ENCODE data around the gene UPK1B.
"Not testable (repeated sequence)": the region's sequence is repeated elsewhere in the genome, so short reads cannot be mapped to it uniquely, and the experiment has no call there.

Gene UPK1B

GRCh38 chr3:119139360-119139759, 34.0 kb upstream of the UPK1B start:
- not testable (repeated sequence) for H3K9ac ChIP-seq (ENCODE audit: low read length); H3K27ac ChIP-seq (ENCODE audit: low read length); H2AFZ ChIP-seq (ENCODE audit: low read length); H3K27me3 ChIP-seq (replicated peaks; ENCODE audit: insufficient read depth, low read length); H3K9me2 ChIP-seq (replicated peaks; ENCODE audit: insufficient read depth, low read length); H3K4me1 ChIP-seq (ENCODE audit: low read length); H3K9me3 ChIP-seq (replicated peaks; ENCODE audit: insufficient read depth, low read length); DNase-seq; H4K20me1 ChIP-seq (ENCODE audit: insufficient read depth, low read length); H3K4me3 ChIP-seq (ENCODE audit: low read length); H3K79me2 ChIP-seq (ENCODE audit: low read length); H3F3A ChIP-seq (ENCODE audit: insufficient read depth, low read length); H3K4me2 ChIP-seq (ENCODE audit: low read depth, low read length); H3K36me3 ChIP-seq (replicated peaks; ENCODE audit: insufficient read depth, low read length)

GRCh38 chr3:119140466-119140865, 32.9 kb upstream of the UPK1B start:
- Histone ChIP-seq H3K79me2 (ENCODE audit: low read length) (no peaks in the 10 kb centered on the region), H3K36me3 (replicated peaks; ENCODE audit: insufficient read depth, low read length) (no peaks in the 10 kb centered on the region)

GRCh38 chr3:119145128-119145499, 28.3 kb upstream of the UPK1B start:
- Histone ChIP-seq H3K9me3 (replicated peaks; ENCODE audit: insufficient read depth, low read length) (no peaks in the 10 kb centered on the region), H3K9me2 (replicated peaks; ENCODE audit: insufficient read depth, low read length) (no peaks in the 10 kb centered on the region), H3K27ac (ENCODE audit: low read length) (no peak overlapping the region), H3K4me1 (ENCODE audit: low read length) (no peaks in the 10 kb centered on the region), H3K79me2 (ENCODE audit: low read length) (no peaks in the 10 kb centered on the region), H3K36me3 (replicated peaks; ENCODE audit: insufficient read depth, low read length) (no peaks in the 10 kb centered on the region), H3K4me2 (ENCODE audit: low read depth, low read length) (no peak overlapping the region), H3F3A (ENCODE audit: insufficient read depth, low read length) (no peaks in the 10 kb centered on the region), H3K4me3 (ENCODE audit: low read length) (no peak overlapping the region), H3K27me3 (replicated peaks; ENCODE audit: insufficient read depth, low read length) (no peaks in the 10 kb centered on the region), H2AFZ (ENCODE audit: low read length) (no peak overlapping the region), H3K9ac (ENCODE audit: low read length) (no peak overlapping the region), H4K20me1 (ENCODE audit: insufficient read depth, low read length) (no peaks in the 10 kb centered on the region)
- no peak for DNase-seq
- TF ChIP-seq EZH2 (optimal IDR thresholded peaks at IDR 0.05; ENCODE audit: low read depth, low read length) (no peak), CTCF (IDR thresholded peaks at IDR 0.05; ENCODE audit: low read length) (no peak), EZH2phosphoT487 (IDR thresholded peaks at IDR 0.05; ENCODE audit: low read length) (no peak)

More at GRCh38 chr3:119140466-119140865, 32.9 kb upstream of the UPK1B start:
- Histone ChIP-seq H3K27ac (ENCODE audit: low read length) (no peak overlapping the region), H3K9me2 (replicated peaks; ENCODE audit: insufficient read depth, low read length) (no peaks in the 10 kb centered on the region), H3K9ac (ENCODE audit: low read length) (no peak overlapping the region), H3K4me1 (ENCODE audit: low read length) (no peaks in the 10 kb centered on the region), H2AFZ (ENCODE audit: low read length) (no peak overlapping the region), H3F3A (ENCODE audit: insufficient read depth, low read length) (no peaks in the 10 kb centered on the region), H3K27me3 (replicated peaks; ENCODE audit: insufficient read depth, low read length) (no peaks in the 10 kb centered on the region), H4K20me1 (ENCODE audit: insufficient read depth, low read length) (no peaks in the 10 kb centered on the region), H3K4me3 (ENCODE audit: low read length) (no peak overlapping the region), H3K9me3 (replicated peaks; ENCODE audit: insufficient read depth, low read length) (no peaks in the 10 kb centered on the region), H3K4me2 (ENCODE audit: low read depth, low read length) (no peak overlapping the region)
- DNase-seq: no peak
- TF ChIP-seq EZH2 (optimal IDR thresholded peaks at IDR 0.05; ENCODE audit: low read depth, low read length) (no peak), EZH2phosphoT487 (IDR thresholded peaks at IDR 0.05; ENCODE audit: low read length) (no peak), CTCF (IDR thresholded peaks at IDR 0.05; ENCODE audit: low read length) (no peak)

- Histone ChIP-seq H3K4me1 (ENCODE audit: low read length) (no peaks in the 10 kb centered on the region), H3K27ac (ENCODE audit: low read length) (no peak within 1 kb of the TSS), H3K4me2 (ENCODE audit: low read depth, low read length) (no peak within 1 kb of the TSS), H3F3A (ENCODE audit: insufficient read depth, low read length) (no peaks in the 10 kb centered on the region), H3K9me3 (replicated peaks; ENCODE audit: insufficient read depth, low read length) (no peaks in the 10 kb centered on the region), H3K9ac (ENCODE audit: low read length) (no peak within 1 kb of the TSS), H3K27me3 (replicated peaks; ENCODE audit: insufficient read depth, low read length) (no peaks in the 10 kb centered on the region), H4K20me1 (ENCODE audit: insufficient read depth, low read length) (no peaks in the 10 kb centered on the region), H2AFZ (ENCODE audit: low read length) (peak within 1 kb of the TSS; percentile 43), H3K79me2 (ENCODE audit: low read length) (no peaks in the 10 kb centered on the region), H3K9me2 (replicated peaks; ENCODE audit: insufficient read depth, low read length) (no peaks in the 10 kb centered on the region), H3K36me3 (replicated peaks; ENCODE audit: insufficient read depth, low read length) (no peaks in the 10 kb centered on the region), H3K4me3 (ENCODE audit: low read length) (no peak within 1 kb of the TSS)
- TF ChIP-seq EZH2phosphoT487 (IDR thresholded peaks at IDR 0.05; ENCODE audit: low read length) (no peak), CTCF (IDR thresholded peaks at IDR 0.05; ENCODE audit: low read length) (peak; percentile 72), EZH2 (optimal IDR thresholded peaks at IDR 0.05; ENCODE audit: low read depth, low read length) (no peak)
- peak; percentile 24 for DNase-seq
Observed at GRCh38 chr3:119145500-119146167, 27.8 kb upstream of the UPK1B start, which contains the start of gene TEX55. Gene TEX55, plus strand, starts transcription at chr3:119146165. Its CDS starts 25 bp downstream, at chr3:119146190.

Measured in MM.1S (cell line).